ENCODE measurements around the gene TAOK2. TPM values are rescaled to one million over a fixed set of nuclear protein-coding genes. Genes with fewer than 3 reads are reported as not detected.

Gene TAOK2
- total and polyA plus RNA-seq, 2 of the 13 experiments (the other 11 are each of a cell fraction or from before 2014, with no cell fraction given) = 17.4 to 43.2 TPM

DNA sequence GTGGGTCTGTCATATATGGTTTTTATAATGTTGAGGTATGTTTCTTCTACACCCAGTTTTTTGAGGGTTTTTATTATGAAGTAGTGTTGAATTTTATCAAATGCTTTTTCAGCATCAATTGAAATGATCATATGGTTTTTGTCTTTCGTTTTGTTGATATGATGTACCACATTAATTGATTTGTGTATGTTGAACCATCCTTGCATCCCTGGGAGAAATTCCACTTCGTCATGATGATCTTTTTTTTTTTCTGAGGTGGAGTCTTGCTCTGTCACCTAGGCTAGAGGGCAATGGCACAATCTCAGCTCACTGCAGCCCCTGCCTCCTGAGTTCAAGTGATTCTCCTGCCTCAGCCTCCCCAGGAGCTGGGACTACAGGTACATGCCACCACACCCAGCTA is 25.8 kb upstream of the TAOK2 start:
- Histone ChIP-seq H3K4me2 (ENCODE audit: low read depth, low read length) (no peak overlapping the region), H3K9ac (ENCODE audit: insufficient read depth, low read depth, low read length) (no peak overlapping the region), H3K36me3 (replicated peaks in 1 of 2; ENCODE audit: control insufficient read depth in 1 of 2, insufficient read depth in 2 of 2, low read length in 2 of 2) (no peaks in the 10 kb centered on the region), H3K4me3 (replicated peaks in 1 of 3; ENCODE audit: insufficient read depth in 1 of 3, low read depth in 2 of 3, low read length in 3 of 3) (no peak overlapping the region), H3K27me3 (ENCODE audit: control insufficient read depth in 1 of 2, insufficient read depth in 2 of 2, low read length in 2 of 2) (peaks cover 0 to 10% of the 10 kb centered on the region in 2 experiments; a peak in 1 of 5 replicates), H3K79me2 (ENCODE audit: insufficient read depth, low read length) (no peaks in the 10 kb centered on the region), H2AFZ (ENCODE audit: low read length) (no peak overlapping the region), H3K4me1 (ENCODE audit: insufficient read depth, low read length) (peaks cover 36% of the 10 kb centered on the region), H3K27ac (ENCODE audit: extremely low read length, insufficient read depth, low read length) (no peak overlapping the region), H3K9me3 (ENCODE audit: low read length) (peaks cover 8% of the 10 kb centered on the region; the same call in 1 of the 2 replicates), H4K20me1 (ENCODE audit: insufficient read depth, low read length) (no peaks in the 10 kb centered on the region)
- WGBS (ENCODE audit: low lambda C conversion rate) = 1% methylated on average over 2 of the region's 2 CpGs
- ChIA-PET POLR2A (no interaction called here), CTCF (ENCODE audit: low intra/inter-chr PET ratio, low total read pairs) (no interaction called here)
- FAIRE-seq (no peak), DNase-seq (ENCODE audit: low spot score) (no peak), ATAC-seq (no peak)
- intact Hi-C loops (cut with micrococcal nuclease; ENCODE audit: unreplicated experiment) (no loop called here), in situ Hi-C loops (cut with HindIII; ENCODE audit: extremely low pct_ligation_motif_present, low pct_unique_long_range_greater_than_20kb) (no loop called here)
- no TSS peak for BruUV-seq (replicated peaks)
- TF ChIP-seq, protein P1, sequence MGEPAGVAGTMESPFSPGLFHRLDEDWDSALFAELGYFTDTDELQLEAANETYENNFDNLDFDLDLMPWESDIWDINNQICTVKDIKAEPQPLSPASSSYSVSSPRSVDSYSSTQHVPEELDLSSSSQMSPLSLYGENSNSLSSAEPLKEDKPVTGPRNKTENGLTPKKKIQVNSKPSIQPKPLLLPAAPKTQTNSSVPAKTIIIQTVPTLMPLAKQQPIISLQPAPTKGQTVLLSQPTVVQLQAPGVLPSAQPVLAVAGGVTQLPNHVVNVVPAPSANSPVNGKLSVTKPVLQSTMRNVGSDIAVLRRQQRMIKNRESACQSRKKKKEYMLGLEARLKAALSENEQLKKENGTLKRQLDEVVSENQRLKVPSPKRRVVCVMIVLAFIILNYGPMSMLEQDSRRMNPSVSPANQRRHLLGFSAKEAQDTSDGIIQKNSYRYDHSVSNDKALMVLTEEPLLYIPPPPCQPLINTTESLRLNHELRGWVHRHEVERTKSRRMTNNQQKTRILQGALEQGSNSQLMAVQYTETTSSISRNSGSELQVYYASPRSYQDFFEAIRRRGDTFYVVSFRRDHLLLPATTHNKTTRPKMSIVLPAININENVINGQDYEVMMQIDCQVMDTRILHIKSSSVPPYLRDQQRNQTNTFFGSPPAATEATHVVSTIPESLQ (CRISPR knock-in tag; conservative IDR thresholded peaks at IDR 0.05) = no peak
- no peak for TF ChIP-seq SRSF1 (optimal IDR thresholded peaks at IDR 0.05; ENCODE audit: low read depth, low read length)
- TF ChIP-seq, protein P2, sequence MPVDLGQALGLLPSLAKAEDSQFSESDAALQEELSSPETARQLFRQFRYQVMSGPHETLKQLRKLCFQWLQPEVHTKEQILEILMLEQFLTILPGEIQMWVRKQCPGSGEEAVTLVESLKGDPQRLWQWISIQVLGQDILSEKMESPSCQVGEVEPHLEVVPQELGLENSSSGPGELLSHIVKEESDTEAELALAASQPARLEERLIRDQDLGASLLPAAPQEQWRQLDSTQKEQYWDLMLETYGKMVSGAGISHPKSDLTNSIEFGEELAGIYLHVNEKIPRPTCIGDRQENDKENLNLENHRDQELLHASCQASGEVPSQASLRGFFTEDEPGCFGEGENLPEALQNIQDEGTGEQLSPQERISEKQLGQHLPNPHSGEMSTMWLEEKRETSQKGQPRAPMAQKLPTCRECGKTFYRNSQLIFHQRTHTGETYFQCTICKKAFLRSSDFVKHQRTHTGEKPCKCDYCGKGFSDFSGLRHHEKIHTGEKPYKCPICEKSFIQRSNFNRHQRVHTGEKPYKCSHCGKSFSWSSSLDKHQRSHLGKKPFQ (CRISPR knock-in tag; IDR thresholded peaks at IDR 0.05; ENCODE audit: insufficient replicate concordance) = no peak
- TF ChIP-seq, protein P3, sequence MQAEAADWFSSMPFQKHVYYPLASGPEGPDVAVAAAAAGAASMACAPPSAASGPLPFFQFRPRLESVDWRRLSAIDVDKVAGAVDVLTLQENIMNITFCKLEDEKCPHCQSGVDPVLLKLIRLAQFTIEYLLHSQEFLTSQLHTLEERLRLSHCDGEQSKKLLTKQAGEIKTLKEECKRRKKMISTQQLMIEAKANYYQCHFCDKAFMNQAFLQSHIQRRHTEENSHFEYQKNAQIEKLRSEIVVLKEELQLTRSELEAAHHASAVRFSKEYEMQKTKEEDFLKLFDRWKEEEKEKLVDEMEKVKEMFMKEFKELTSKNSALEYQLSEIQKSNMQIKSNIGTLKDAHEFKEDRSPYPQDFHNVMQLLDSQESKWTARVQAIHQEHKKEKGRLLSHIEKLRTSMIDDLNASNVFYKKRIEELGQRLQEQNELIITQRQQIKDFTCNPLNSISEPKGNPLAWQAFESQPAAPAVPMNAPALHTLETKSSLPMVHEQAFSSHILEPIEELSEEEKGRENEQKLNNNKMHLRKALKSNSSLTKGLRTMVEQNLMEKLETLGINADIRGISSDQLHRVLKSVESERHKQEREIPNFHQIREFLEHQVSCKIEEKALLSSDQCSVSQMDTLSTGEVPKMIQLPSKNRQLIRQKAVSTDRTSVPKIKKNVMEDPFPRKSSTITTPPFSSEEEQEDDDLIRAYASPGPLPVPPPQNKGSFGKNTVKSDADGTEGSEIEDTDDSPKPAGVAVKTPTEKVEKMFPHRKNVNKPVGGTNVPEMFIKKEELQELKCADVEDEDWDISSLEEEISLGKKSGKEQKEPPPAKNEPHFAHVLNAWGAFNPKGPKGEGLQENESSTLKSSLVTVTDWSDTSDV (CRISPR knock-in tag; IDR thresholded peaks at IDR 0.05) = no peak
- TF ChIP-seq, protein P4, sequence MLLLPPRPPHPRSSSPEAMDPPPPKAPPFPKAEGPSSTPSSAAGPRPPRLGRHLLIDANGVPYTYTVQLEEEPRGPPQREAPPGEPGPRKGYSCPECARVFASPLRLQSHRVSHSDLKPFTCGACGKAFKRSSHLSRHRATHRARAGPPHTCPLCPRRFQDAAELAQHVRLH (CRISPR knock-in tag; IDR thresholded peaks at IDR 0.05; ENCODE audit: borderline replicate concordance, low read depth) = no peak

Data from HepG2 (cell line).